ENCODE data around the gene COG5.

Gene COG5

GRCh38 chr7:107394276-107394675, 169.4 kb downstream of the COG5 start:
- DNase-seq (ENCODE audit: low spot score), result no peak

DNA sequence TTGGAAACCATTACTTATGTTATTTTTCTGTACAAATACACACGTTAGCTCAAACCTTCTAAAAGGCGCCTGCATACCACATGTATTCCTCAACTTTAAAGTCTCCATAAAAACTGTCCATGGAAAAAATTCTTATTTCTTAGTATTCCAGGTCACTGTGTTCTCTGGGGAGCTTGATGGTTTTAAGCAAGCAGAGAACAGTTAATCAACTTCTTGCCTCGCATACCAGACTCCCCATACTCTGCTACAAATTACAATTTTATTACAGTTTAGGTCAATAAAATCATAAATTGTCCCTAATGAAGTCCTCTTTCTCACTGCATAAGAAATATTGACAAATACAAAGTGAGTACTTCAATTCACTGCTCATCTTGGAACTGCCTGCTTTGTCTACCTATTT, 170.9 kb downstream of the COG5 start:
- DNase-seq (ENCODE audit: low spot score), result no peak

GRCh38 chr7:107390916-107391315, 172.8 kb downstream of the COG5 start:
- DNase-seq (ENCODE audit: low spot score), result no peak

DNA sequence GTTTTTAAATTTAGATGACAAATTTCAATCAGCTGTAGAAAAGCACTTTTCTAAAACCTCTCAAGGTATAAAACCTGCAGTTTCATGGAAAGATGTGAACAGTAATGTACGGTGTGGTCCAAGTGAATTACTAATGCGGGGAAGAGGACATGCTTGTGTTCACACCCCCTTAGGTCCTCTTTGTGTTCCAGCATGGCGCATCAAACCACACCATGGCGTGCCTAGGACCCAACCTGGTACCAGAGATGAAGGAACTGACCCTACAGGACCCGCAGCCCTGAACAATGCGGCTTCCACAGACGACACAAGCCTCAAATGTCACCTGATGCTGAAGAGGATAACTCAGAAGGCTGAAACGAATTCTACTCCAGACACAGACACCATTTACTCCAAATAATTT, 175.1 kb downstream of the COG5 start:
- DNase-seq (ENCODE audit: low spot score), result no peak

- DNase-seq (ENCODE audit: low spot score), result no peak
Observed at GRCh38 chr7:107387573-107388219, 176.0 kb downstream of the COG5 start.

GRCh38 chr7:107387128-107387527, 176.6 kb downstream of the COG5 start:
- peak; percentile 6 for DNase-seq (ENCODE audit: low spot score)

- DNase-seq (ENCODE audit: low spot score), result no peak
Observed at GRCh38 chr7:107386548-107387102, 177.1 kb downstream of the COG5 start.

- no peak for DNase-seq (ENCODE audit: low spot score)
Observed at GRCh38 chr7:107384025-107384424, 179.7 kb downstream of the COG5 start.

DNA sequence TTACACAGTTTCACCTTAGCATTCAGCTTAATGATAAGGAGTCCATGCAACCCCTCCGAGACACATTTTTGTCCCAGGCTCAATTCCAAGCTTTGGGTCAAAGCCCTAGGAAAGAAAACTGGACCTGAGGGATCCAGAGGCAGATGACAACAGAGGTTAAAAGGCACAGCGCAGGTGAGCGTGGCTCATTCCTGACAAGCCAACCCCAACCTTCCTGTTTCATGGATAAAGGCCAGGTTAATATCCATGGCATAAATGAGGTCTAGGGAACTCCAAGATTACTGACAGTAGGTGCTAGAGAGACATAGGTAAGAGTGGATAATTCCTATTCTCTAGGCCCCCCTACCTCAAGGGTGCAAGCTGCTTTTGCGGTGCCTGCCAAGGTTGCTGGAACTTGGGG, 180.5 kb downstream of the COG5 start:
- no peak for DNase-seq (ENCODE audit: low spot score)

DNA sequence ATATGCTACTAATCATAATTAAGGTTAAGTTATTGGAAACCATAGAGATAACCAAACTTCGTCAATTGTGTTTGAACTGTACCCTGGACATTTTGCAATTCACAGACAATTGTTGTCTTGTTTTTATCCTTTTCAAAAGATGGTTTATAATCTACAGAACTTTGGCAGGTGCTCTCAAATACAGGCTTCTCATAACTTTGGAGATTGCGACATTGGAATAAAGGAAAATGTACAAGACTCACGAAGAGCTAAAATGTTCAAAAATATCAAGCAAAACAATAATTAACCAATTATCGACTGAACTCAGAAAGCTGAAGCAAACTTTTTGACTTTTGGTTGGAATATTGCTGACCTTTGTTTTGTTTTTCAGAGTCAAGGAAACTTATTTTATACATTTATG, 182.3 kb downstream of the COG5 start:
- DNase-seq (ENCODE audit: low spot score), result no peak

DNA sequence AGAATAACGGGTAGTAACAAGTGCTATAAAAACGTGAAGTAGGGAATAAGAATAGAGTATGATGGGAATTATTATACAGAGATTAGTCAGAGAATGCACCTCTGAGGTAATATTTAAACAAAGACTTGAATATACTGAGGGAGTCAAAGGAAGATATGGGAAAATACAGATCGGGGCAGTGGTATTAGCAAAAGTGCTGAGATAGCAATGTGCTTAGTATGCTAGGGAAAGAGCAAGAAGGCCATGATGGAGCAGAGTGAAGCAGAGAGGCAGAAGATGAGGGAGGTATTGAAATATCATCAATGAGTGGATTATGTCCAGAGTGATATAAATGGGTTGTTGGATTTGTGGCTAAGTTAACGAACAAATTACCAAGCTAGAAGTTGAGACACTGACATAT, 190.4 kb downstream of the COG5 start:
- DNase-seq (ENCODE audit: low spot score), result no peak

DNA sequence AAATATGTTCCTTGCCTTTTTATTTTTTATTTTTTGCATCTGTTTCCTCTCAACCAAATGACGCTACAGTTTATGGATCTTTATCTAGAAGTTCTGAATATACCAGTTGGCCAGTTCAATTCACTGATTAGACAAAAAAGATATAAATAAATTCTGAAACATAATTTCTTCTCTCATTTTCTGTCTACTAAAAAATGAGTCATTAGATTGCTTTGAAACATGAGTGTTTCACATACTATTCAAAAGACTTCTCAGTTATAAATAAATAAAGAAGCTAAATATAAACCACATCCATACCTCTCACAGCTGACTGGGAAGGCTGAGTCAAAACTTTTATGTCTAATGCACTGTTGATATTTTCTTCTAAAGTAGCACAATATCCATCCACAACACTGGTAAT, 191.4 kb downstream of the COG5 start:
- DNase-seq (ENCODE audit: low spot score), result no peak

GRCh38 chr7:107370816-107371215, 192.9 kb downstream of the COG5 start:
- DNase-seq (ENCODE audit: low spot score), result no peak

- no peak for DNase-seq (ENCODE audit: low spot score)
Observed at GRCh38 chr7:107364787-107365186, 198.9 kb downstream of the COG5 start.

GRCh38 chr7:107359520-107360316, 204.0 kb downstream of the COG5 start:
- no peak for DNase-seq (ENCODE audit: low spot score)

DNA sequence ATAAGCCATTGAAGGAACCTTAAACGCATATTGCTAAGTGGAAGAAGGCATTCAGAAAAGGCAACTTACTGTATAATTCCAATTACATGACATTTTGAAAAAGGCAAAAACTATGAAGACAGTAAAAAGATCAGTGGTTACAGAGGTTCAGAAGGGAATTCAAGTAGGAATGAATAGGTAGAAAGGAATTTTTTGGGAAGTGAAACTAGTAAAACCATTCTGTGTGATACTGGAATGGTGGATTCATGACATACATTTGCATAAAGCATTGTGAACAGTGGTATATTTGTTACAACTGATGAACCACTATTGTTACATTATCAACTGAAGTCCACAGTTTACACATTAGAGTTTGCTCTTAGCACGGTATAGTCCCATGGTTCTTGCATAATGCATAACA, 208.1 kb downstream of the COG5 start:
- DNase-seq (ENCODE audit: low spot score), result no peak

DNA sequence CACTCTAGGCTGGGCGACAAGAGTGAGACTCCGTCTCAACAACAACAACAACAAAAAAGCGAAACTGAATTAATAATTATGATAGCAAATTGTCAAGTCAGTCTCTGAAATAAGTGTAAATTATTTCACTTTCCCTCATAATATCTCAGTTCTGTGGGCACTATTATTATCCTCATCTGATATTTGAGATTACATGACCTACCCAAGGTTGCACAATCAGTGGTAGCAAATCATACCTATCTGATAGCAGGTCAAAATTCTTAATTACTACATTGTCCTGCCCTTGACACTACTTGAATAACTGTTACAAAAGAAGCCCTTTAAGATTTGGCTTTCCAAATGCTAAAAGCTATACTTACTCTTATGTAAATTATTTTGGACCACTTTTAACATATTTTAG, 209.1 kb downstream of the COG5 start:
- DNase-seq (ENCODE audit: low spot score), result no peak

DNA sequence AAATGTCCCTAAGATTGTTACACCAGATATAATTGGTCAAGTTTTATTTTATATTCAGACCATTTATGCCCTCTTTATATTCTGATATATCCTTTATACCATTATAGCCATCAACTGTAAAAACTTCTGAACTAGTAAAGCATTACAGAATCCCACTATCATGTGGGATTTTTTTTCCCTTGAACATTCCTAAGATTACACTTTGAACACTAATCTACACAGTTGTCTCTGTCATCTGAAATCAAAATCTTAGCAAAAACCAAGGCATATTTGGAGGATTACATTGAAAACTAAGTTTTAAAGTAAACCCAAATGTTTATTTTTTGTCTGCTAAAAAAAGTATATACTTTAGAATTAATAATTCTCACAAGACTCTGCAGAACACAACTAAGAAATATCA, 210.0 kb downstream of the COG5 start:
- DNase-seq (ENCODE audit: low spot score), result no peak

- DNase-seq (ENCODE audit: low spot score), result no peak
Observed at GRCh38 chr7:107345898-107346297, 217.8 kb downstream of the COG5 start.

DNA sequence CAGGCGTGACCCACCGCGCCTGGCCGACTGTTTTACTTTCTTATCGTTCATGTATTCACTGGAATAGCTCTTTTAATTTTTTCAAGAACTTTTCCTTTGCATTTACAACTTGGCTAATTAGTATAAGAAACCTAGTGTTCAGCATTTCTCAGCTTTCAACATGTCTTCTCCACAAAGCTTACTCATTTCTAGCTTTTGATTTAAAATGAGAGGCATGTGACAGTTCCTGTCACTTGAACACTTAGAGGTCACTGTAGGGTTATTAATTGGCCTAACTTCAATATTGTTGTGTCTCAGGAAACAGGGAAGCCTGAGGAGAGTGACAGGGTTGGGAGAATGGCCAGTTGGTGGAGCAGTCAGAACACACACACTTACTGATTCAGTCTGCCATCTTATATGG, 218.9 kb downstream of the COG5 start:
- no peak for DNase-seq (ENCODE audit: low spot score)

DNA sequence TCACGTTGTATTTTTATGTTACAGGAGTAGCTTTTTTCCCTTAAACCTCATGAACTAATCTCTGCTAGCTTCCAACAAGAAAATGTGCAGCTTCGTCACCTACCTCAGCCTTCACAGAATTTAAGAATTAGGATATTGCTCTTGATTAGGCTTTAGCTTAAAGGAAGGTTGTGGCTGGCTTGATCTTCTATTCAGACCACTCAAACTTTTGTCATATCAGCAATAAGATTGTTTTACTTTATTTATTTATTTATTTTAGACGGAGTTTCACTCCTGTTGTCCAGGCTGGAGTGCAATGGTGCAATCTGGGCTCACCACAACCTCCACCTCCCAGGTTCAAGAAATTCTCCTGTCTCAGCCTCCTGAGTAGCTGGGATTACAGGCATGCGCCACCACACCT, 219.4 kb downstream of the COG5 start:
- no peak for DNase-seq (ENCODE audit: low spot score)

- DNase-seq (ENCODE audit: low spot score), result no peak
Observed at GRCh38 chr7:107338080-107338479, 225.6 kb downstream of the COG5 start.

GRCh38 chr7:107332488-107333269, 231.0 kb downstream of the COG5 start:
- peak; percentile 4 for DNase-seq (ENCODE audit: low spot score)

Measured in putamen (tissue), 1 donor.